Sigmoid colon (tissue), 4 donors: Measurements from ENCODE around the gene HSD17B8.

Experiments
- CTCF ChIP-seq, 4 experiments: fragments of 450-650 bp in 3 of 4; fragments of 200-600 bp in 1 of 4; IDR thresholded peaks; one replicate each; pipeline ENCODE4 v1.5.1; 2016 to 2019; ENCODE audit warnings: antibody characterized with exemption in 4 of 4, mild to moderate bottlenecking in 3 of 4, moderate library complexity in 2 of 4
- POLR2A ChIP-seq, 2 donors: fragments of 450-650 bp; IDR thresholded peaks; one replicate each; pipeline ENCODE4 v1.6.1; 2016; ENCODE audit warnings: antibody characterized with exemption in 2 of 2, mild to moderate bottlenecking in 2 of 2, moderate library complexity in 2 of 2
- POLR2AphosphoS5 ChIP-seq, 4 donors: sonication (generic); formaldehyde crosslinking; IDR thresholded peaks; one replicate each; pipeline ENCODE4 v1.6.1; 2017; ENCODE audit warnings: antibody characterized with exemption in 4 of 4

GRCh38 chr6:33195304-33196165 lies 8.9 kb upstream of the HSD17B8 start:
- TF ChIP-seq CTCF (IDR thresholded peaks at IDR 0.05) = no peak
- no peak for TF ChIP-seq POLR2A (IDR thresholded peaks at IDR 0.05)
- TF ChIP-seq POLR2AphosphoS5 (IDR thresholded peaks at IDR 0.05) = no peak
